ENCODE results near the gene CEP170B.
"Not testable (repeated sequence)": the region's sequence is repeated elsewhere in the genome, so short reads cannot be mapped to it uniquely, and the experiment has no call there.

CEP170B gene

GRCh38 chr14:104943216-104944015 is 78.3 kb downstream of the CEP170B start:
- DNase-seq (ENCODE audit: low read depth, low spot score) = not testable (repeated sequence)

- DNase-seq (ENCODE audit: low read depth, low spot score) = not testable (repeated sequence)
These were observed 78.9 kb downstream of the CEP170B start for GRCh38 chr14:104944016-104944308.

GRCh38 chr14:104944436-104945205 is 79.6 kb downstream of the CEP170B start:
- not testable (repeated sequence) for DNase-seq (ENCODE audit: low read depth, low spot score)

DNA sequence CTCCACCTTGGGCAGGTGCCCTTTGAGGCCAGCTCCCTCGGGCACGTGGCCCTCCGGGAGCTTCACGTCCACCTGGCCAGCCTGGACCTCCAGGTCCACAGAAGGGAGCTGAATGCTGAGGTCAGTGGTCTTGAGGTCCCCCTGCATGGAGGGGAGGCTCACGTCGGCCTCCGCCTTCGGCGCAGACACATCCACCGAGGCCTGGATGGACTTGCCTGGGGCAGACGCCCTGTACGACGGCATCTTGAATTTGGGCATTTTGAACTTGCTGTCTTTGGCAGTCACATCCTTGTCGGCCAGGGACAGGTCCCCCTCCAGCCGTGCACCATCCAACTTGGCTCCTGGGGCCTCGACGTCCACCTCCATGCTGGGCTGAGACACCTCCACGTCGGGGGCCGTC is 80.2 kb downstream of the CEP170B start:
- DNase-seq (ENCODE audit: low read depth, low spot score) = not testable (repeated sequence)

Measured in activated CD4-positive, CD25-positive, alpha-beta regulatory T cell treated with anti-CD3 and anti-CD28 coated beads, Interleukin-2, amount 50 U/mL, for 16 hours (primary cell).